B cell (primary cell): ENCODE results near the gene DPYD.

Source experiments
- CTCF ChIP-seq: fragments of 200-600 bp; IDR thresholded peaks from one replicate; pipeline ENCODE4 v1.8.0; 2022; ENCODE audit warnings: antibody characterized with exemption, mild to moderate bottlenecking
- EZH2 ChIP-seq: IDR thresholded peaks from 2 replicates; pipeline ENCODE4 v1.6.1; 2012; ENCODE audit warnings: borderline replicate concordance, low read depth, mild to moderate bottlenecking, moderate library complexity, low read length; ENCODE audit not compliant: insufficient read depth, poor library complexity, severe bottlenecking

- TF ChIP-seq CTCF (no peak), EZH2 (no peak)
Measured at GRCh38 chr1:97610748-97611147, 310.1 kb downstream of the DPYD start.
